GM23248 (cell line): Measurements from ENCODE around the gene CYS1.

ENCODE experiments used
- EZH2 ChIP-seq: fragments of 200-600 bp; sonication (generic); IDR thresholded peaks from 2 replicates; pipeline ENCODE4 v1.6.1; 2018; ENCODE audit warnings: antibody characterized with exemption, mild to moderate bottlenecking; ENCODE audit not compliant: insufficient read depth, poor library complexity, severe bottlenecking
- EZH2phosphoT487 ChIP-seq: fragments of 200-600 bp; sonication (generic); IDR thresholded peaks from 2 replicates; pipeline ENCODE4 v1.6.1; 2018; ENCODE audit warnings: antibody characterized with exemption, moderate library complexity, mild to moderate bottlenecking, low read depth; ENCODE audit not compliant: insufficient read depth

GRCh38 chr2:10120158-10120876 lies 40.1 kb upstream of the CYS1 start:
- TF ChIP-seq EZH2phosphoT487 (no peak), EZH2 (no peak)
